ENCODE data around the gene DCHS1.

The DCHS1 gene

GRCh38 chr11:6670202-6670830 lies 14.7 kb upstream of the DCHS1 start:
- no peak for DNase-seq

- DNase-seq: no peak
These were observed 12.2 kb upstream of the DCHS1 start for GRCh38 chr11:6667733-6668374.

- no peak for DNase-seq
These were observed 10.9 kb upstream of the DCHS1 start for GRCh38 chr11:6666302-6667183.

GRCh38 chr11:6664551-6664950 lies 8.9 kb upstream of the DCHS1 start:
- no peak for DNase-seq

GRCh38 chr11:6663794-6664469 lies 8.3 kb upstream of the DCHS1 start:
- no peak for DNase-seq

- DNase-seq: no peak
These were observed 5.1 kb upstream of the DCHS1 start for GRCh38 chr11:6660712-6661111.

GRCh38 chr11:6658647-6659046 lies 3.0 kb upstream of the DCHS1 start:
- no peak for DNase-seq

- no peak for DNase-seq
These were observed 1.7 kb upstream of the DCHS1 start for GRCh38 chr11:6657346-6657745.

GRCh38 chr11:6656936-6657335 lies 1.3 kb upstream of the DCHS1 start:
- no peak for DNase-seq

- DNase-seq: no peak
These were observed 941 bp upstream of the DCHS1 start for GRCh38 chr11:6656584-6656915.

- DNase-seq: no peak
These were observed 404 bp downstream of the DCHS1 start for GRCh38 chr11:6655020-6655789.

- no peak for DNase-seq
These were observed 1.2 kb downstream of the DCHS1 start for GRCh38 chr11:6654281-6655019.

GRCh38 chr11:6653656-6654055 lies 2.0 kb downstream of the DCHS1 start:
- no peak for DNase-seq

GRCh38 chr11:6653097-6653496 lies 2.5 kb downstream of the DCHS1 start:
- DNase-seq: no peak

- no peak for DNase-seq
These were observed 3.4 kb downstream of the DCHS1 start for GRCh38 chr11:6652182-6652581.

GRCh38 chr11:6650980-6651379 lies 4.6 kb downstream of the DCHS1 start:
- DNase-seq: no peak

GRCh38 chr11:6650104-6650503 lies 5.5 kb downstream of the DCHS1 start:
- DNase-seq: no peak

- DNase-seq: no peak
These were observed 7.1 kb downstream of the DCHS1 start for GRCh38 chr11:6648501-6648900.

- DNase-seq: no peak
These were observed 7.8 kb downstream of the DCHS1 start for GRCh38 chr11:6647836-6648235.

GRCh38 chr11:6646918-6647679 lies 8.5 kb downstream of the DCHS1 start:
- no peak for DNase-seq

- DNase-seq: no peak
These were observed 9.1 kb downstream of the DCHS1 start for GRCh38 chr11:6646576-6646917.
